ENCODE data around the gene CNKSR3.

- TF ChIP-seq POLR2AphosphoS5 (IDR thresholded peaks at IDR 0.05; ENCODE audit: low read depth, low read length) = no peak
- TF ChIP-seq TAF1 (IDR thresholded peaks at IDR 0.05; ENCODE audit: low read depth, low read length) = no peak
- TF ChIP-seq POLR2A (IDR thresholded peaks at IDR 0.05; ENCODE audit: low read depth, low read length) = no peak
Measured at GRCh38 chr6:154356113-154356512, 154.4 kb downstream of the CNKSR3 start.

All from GM12891 (cell line).